Osteoblast (primary cell): ENCODE measurements around the gene COLEC11. TPM values are rescaled to one million over a fixed set of nuclear protein-coding genes. Genes with fewer than 3 reads are reported as not detected.
"Not testable (repeated sequence)": the region's sequence is repeated elsewhere in the genome, so short reads cannot be mapped to it uniquely, and the experiment has no call there.

Experiments used
- DNase-seq: peaks from one replicate; pipeline ENCODE4 v3.0.0; 2011; ENCODE audit warnings: low spot score, mixed read lengths; ENCODE audit not compliant: insufficient read length; ENCODE audit errors: missing footprints
- H2AFZ ChIP-seq: 2 replicates; pipeline ENCODE4 v1.6.0; 2011; ENCODE audit warnings: mild to moderate bottlenecking, low read length
- H3K27ac ChIP-seq: 2 replicates; pipeline ENCODE4 v1.5.1; 2011; ENCODE audit warnings: mild to moderate bottlenecking, low read depth, low read length, moderate library complexity
- H3K27me3 ChIP-seq: 2 replicates; pipeline ENCODE4 v1.6.0; 2012; ENCODE audit warnings: mild to moderate bottlenecking, control low read depth, inconsistent platforms, low read length, moderate library complexity; ENCODE audit not compliant: insufficient read depth
- H3K36me3 ChIP-seq: 2 replicates; pipeline ENCODE4 v1.5.1; 2011; ENCODE audit warnings: mild to moderate bottlenecking, low read length, control low read depth, moderate library complexity; ENCODE audit not compliant: insufficient read depth
- H3K4me1 ChIP-seq: 2 replicates; pipeline ENCODE4 v1.5.1; 2011; ENCODE audit warnings: mild to moderate bottlenecking, low read length, control low read depth, moderate library complexity; ENCODE audit not compliant: insufficient read depth
- H3K4me2 ChIP-seq: 2 replicates; pipeline ENCODE4 v1.6.0; 2011; ENCODE audit warnings: mild to moderate bottlenecking, low read length; ENCODE audit not compliant: insufficient read depth
- H3K4me3 ChIP-seq: fragments of 200-600 bp; sonication (generic); 3 replicates; pipeline ENCODE4 v1.5.1; 2012; ENCODE audit warnings: mild to moderate bottlenecking, low read length, inconsistent platforms; ENCODE audit not compliant: insufficient read depth
- H3K79me2 ChIP-seq: 2 replicates; pipeline ENCODE4 v1.6.0; 2012; ENCODE audit warnings: mild to moderate bottlenecking, low read length, control low read depth, inconsistent platforms; ENCODE audit not compliant: insufficient read depth
- H3K9me3 ChIP-seq: 2 replicates; pipeline ENCODE4 v1.5.1; 2011; ENCODE audit warnings: low read depth, low read length, control low read depth
- H4K20me1 ChIP-seq: 2 replicates; pipeline ENCODE4 v1.6.0; 2012; ENCODE audit warnings: mild to moderate bottlenecking, low read length, control low read depth; ENCODE audit not compliant: insufficient read depth
- CTCF ChIP-seq: IDR thresholded peaks from 2 replicates; pipeline ENCODE4 v1.5.1; 2011; ENCODE audit warnings: mild to moderate bottlenecking, low read depth, low read length, moderate library complexity; ENCODE audit errors: extremely low read depth
- total RNA-seq: library from RNA; depleted of rRNA; stranded (reverse); fragments of >200 nt; gene quantifications from 2 replicates; pipeline ENCODE4 v1.2.3, GENCODE V29; 2012

Gene COLEC11
- total RNA-seq, 1 donor: 0.36 TPM

- TF ChIP-seq CTCF: no peak
These were observed 22.4 kb downstream of the COLEC11 start for GRCh38 chr2:3617198-3617890.

GRCh38 chr2:3618367-3618766, 23.5 kb downstream of the COLEC11 start:
- Histone ChIP-seq H3K4me1 (no peaks in the 10 kb centered on the region), H3K79me2 (no peaks in the 10 kb centered on the region), H3K27ac (no peak overlapping the region), H3K4me2 (no peak overlapping the region), H2AFZ (no peak overlapping the region), H3K9me3 (no peaks in the 10 kb centered on the region), H3K27me3 (no peaks in the 10 kb centered on the region), H4K20me1 (no peaks in the 10 kb centered on the region), H3K4me3 (no peak overlapping the region), H3K36me3 (no peaks in the 10 kb centered on the region)
- DNase-seq: no peak
- no peak for TF ChIP-seq CTCF

More at GRCh38 chr2:3617198-3617890, 22.4 kb downstream of the COLEC11 start:
- no peak overlapping the region for H2AFZ ChIP-seq
- no peaks in the 10 kb centered on the region for H3K27me3 ChIP-seq
- H3K79me2 ChIP-seq: no peaks in the 10 kb centered on the region
- H3K36me3 ChIP-seq: no peaks in the 10 kb centered on the region
- no peaks in the 10 kb centered on the region for H4K20me1 ChIP-seq
- DNase-seq: no peak
- H3K27ac ChIP-seq: no peak overlapping the region
- no peak overlapping the region for H3K4me2 ChIP-seq
- H3K9me3 ChIP-seq: no peaks in the 10 kb centered on the region
- no peak overlapping the region for H3K4me3 ChIP-seq
- no peaks in the 10 kb centered on the region for H3K4me1 ChIP-seq

GRCh38 chr2:3619033-3619432, 24.1 kb downstream of the COLEC11 start:
- Histone ChIP-seq H3K9me3 (no peaks in the 10 kb centered on the region), H3K79me2 (no peaks in the 10 kb centered on the region), H3K4me3 (no peak overlapping the region), H2AFZ (no peak overlapping the region), H3K36me3 (no peaks in the 10 kb centered on the region), H3K27me3 (no peaks in the 10 kb centered on the region), H3K4me2 (no peak overlapping the region), H4K20me1 (no peaks in the 10 kb centered on the region), H3K4me1 (no peaks in the 10 kb centered on the region), H3K27ac (no peak overlapping the region)
- peak; percentile 25 for DNase-seq
- no peak for TF ChIP-seq CTCF

GRCh38 chr2:3619661-3620060, 24.7 kb downstream of the COLEC11 start:
- H3K4me3 ChIP-seq, H3K27ac ChIP-seq, H3K9me3 ChIP-seq, H3K36me3 ChIP-seq, H4K20me1 ChIP-seq, H3K27me3 ChIP-seq, H3K79me2 ChIP-seq, H3K4me1 ChIP-seq, H2AFZ ChIP-seq, DNase-seq, H3K4me2 ChIP-seq: not testable (repeated sequence)
